HepG2 (cell line): ENCODE results near the gene PALM. TPM values are rescaled to one million over a fixed set of nuclear protein-coding genes. Genes with fewer than 3 reads are reported as not detected.
A peak's percentile ranks its signal among the peaks of the same experiment; 100 is the strongest.

Source experiments
- EEA1 ChIP-seq: sonication (generic); formaldehyde crosslinking; IDR thresholded peaks from 2 replicates; pipeline ENCODE4 v1.5.1; 2020; ENCODE audit warnings: mild to moderate bottlenecking, missing genetic modification reagents, borderline replicate concordance
- KDM1A ChIP-seq: IDR thresholded peaks from 2 replicates; pipeline ENCODE4 v1.6.1; 2016; ENCODE audit warnings: missing compliant biosample characterization
- MEF2D ChIP-seq: sonication (generic); formaldehyde crosslinking; IDR thresholded peaks from 2 replicates; pipeline ENCODE4 v1.5.1; 2020; ENCODE audit warnings: mild to moderate bottlenecking, missing genetic modification reagents
- MEIS1 ChIP-seq: sonication (generic); formaldehyde crosslinking; IDR thresholded peaks from 2 replicates; pipeline ENCODE4 v1.9.0; 2021; ENCODE audit warnings: mild to moderate bottlenecking, missing genetic modification reagents, moderate library complexity, borderline replicate concordance
- NR2F2 ChIP-seq: IDR thresholded peaks from 2 replicates; pipeline ENCODE4 v1.6.1; 2012; ENCODE audit warnings: low read depth, inconsistent platforms, borderline replicate concordance
- PHB2 ChIP-seq: fragments of 450-650 bp; IDR thresholded peaks from 2 replicates; pipeline ENCODE4 v1.6.1; 2018; ENCODE audit not compliant: partially characterized antibody
- RBM39 ChIP-seq: fragments of 200-400 bp; formaldehyde crosslinking; IDR thresholded peaks from one replicate; pipeline ENCODE4 v1.6.1; 2018; ENCODE audit warnings: antibody characterized with exemption, mild to moderate bottlenecking, low read depth, low read length; ENCODE audit not compliant: poor library complexity, severe bottlenecking
- RCOR2 ChIP-seq: IDR thresholded peaks from 2 replicates; pipeline ENCODE4 v1.6.1; 2016; ENCODE audit warnings: missing biosample characterization, missing genetic modification reagents
- REPIN1 ChIP-seq: sonication (generic); formaldehyde crosslinking; IDR thresholded peaks from 2 replicates; pipeline ENCODE4 v1.8.0; 2022; ENCODE audit warnings: missing genetic modification reagents, low read depth, mild to moderate bottlenecking, borderline replicate concordance
- STAT5B ChIP-seq: sonication (generic); formaldehyde crosslinking; IDR thresholded peaks from 2 replicates; pipeline ENCODE4 v1.4.0; 2020; ENCODE audit warnings: missing genetic modification reagents
- ZNF264 ChIP-seq: sonication (generic); formaldehyde crosslinking; IDR thresholded peaks from 2 replicates; pipeline ENCODE4 v1.4.0; 2020; ENCODE audit warnings: missing genetic modification reagents
- ZNF562 ChIP-seq: sonication (generic); formaldehyde crosslinking; IDR thresholded peaks from 2 replicates; pipeline ENCODE4 v1.8.0; 2022; ENCODE audit warnings: missing genetic modification reagents, borderline replicate concordance
- ZNF879 ChIP-seq: sonication (generic); formaldehyde crosslinking; IDR thresholded peaks from 2 replicates; pipeline ENCODE4 v1.8.1; 2023; ENCODE audit warnings: missing genetic modification reagents
- ZXDC ChIP-seq: sonication (generic); formaldehyde crosslinking; IDR thresholded peaks from 2 replicates; pipeline ENCODE4 v1.5.0; 2020; ENCODE audit warnings: mild to moderate bottlenecking, missing genetic modification reagents
- polyA plus RNA-seq, 8 experiments: library from polyadenylated mRNA; depleted of rRNA in 3 of 8; stranded (reverse) in 7 of 8; unstranded in 1 of 8; fragments of >200 nt; fragmentation: Illumina TruSeq in 4 of 8; extraction: Trizol in 4 of 8; gene quantifications; 2 replicates each; pipeline versions ENCODE4 v1.2.1 to v1.2.3, GENCODE V29; 2011 to 2016; ENCODE audit warnings: low read depth in 4 of 8, missing spikeins in 1 of 8, mixed read lengths in 1 of 8; ENCODE audit not compliant: insufficient read depth in 1 of 8
- total RNA-seq, 5 experiments: library from RNA; depleted of rRNA; stranded (reverse); fragments of >200 nt; fragmentation: Illumina TruSeq; extraction: Trizol; gene quantifications; 2 replicates each; pipeline ENCODE4 v1.2.3, GENCODE V29; 2016; ENCODE audit warnings: low read depth in 1 of 5
- TF ChIP-seq, protein P1 (sequence below), 2 experiments: fragments of 450-650 bp in 1 of 2; sonication (generic) in 1 of 2; formaldehyde crosslinking in 1 of 2; IDR thresholded peaks; 2 replicates each; pipeline versions ENCODE4 v1.6.1 to v1.8.0; 2016 to 2022; ENCODE audit warnings: antibody characterized with exemption in 1 of 2, mild to moderate bottlenecking in 1 of 2, missing genetic modification reagents in 1 of 2
- TF ChIP-seq, protein P2 (sequence below): sonication (generic); formaldehyde crosslinking; IDR thresholded peaks from 2 replicates; pipeline ENCODE4 v1.9.0; 2021; ENCODE audit warnings: missing genetic modification reagents, mild to moderate bottlenecking, borderline replicate concordance

PALM gene
- total and polyA plus RNA-seq, 2 of the 13 experiments (the other 11 are each of a cell fraction or from before 2014, with no cell fraction given): 4.0 to 9.7 TPM

GRCh38 chr19:662962-663681, 45.6 kb upstream of the PALM start, which contains the start of gene RNF126 (continued):
- TF ChIP-seq MEF2D (CRISPR knock-in tag) (0 out of 2 replicates have a peak, but pooled peaks have one; percentile 33), ZNF264 (CRISPR knock-in tag) (no peak), ZNF562 (CRISPR knock-in tag) (0 out of 2 replicates have a peak, but pooled peaks have one; percentile 34), MEIS1 (no peak), ZNF879 (CRISPR knock-in tag) (no peak), PHB2 (no peak), STAT5B (no peak), REPIN1 (CRISPR knock-in tag) (no peak), ZXDC (no peak), RCOR2 (CRISPR knock-in tag) (no peak), RBM39 (no peak), NR2F2 (no peak), EEA1 (CRISPR knock-in tag) (no peak), KDM1A (CRISPR knock-in tag) (no peak)
- TF ChIP-seq, protein P1, sequence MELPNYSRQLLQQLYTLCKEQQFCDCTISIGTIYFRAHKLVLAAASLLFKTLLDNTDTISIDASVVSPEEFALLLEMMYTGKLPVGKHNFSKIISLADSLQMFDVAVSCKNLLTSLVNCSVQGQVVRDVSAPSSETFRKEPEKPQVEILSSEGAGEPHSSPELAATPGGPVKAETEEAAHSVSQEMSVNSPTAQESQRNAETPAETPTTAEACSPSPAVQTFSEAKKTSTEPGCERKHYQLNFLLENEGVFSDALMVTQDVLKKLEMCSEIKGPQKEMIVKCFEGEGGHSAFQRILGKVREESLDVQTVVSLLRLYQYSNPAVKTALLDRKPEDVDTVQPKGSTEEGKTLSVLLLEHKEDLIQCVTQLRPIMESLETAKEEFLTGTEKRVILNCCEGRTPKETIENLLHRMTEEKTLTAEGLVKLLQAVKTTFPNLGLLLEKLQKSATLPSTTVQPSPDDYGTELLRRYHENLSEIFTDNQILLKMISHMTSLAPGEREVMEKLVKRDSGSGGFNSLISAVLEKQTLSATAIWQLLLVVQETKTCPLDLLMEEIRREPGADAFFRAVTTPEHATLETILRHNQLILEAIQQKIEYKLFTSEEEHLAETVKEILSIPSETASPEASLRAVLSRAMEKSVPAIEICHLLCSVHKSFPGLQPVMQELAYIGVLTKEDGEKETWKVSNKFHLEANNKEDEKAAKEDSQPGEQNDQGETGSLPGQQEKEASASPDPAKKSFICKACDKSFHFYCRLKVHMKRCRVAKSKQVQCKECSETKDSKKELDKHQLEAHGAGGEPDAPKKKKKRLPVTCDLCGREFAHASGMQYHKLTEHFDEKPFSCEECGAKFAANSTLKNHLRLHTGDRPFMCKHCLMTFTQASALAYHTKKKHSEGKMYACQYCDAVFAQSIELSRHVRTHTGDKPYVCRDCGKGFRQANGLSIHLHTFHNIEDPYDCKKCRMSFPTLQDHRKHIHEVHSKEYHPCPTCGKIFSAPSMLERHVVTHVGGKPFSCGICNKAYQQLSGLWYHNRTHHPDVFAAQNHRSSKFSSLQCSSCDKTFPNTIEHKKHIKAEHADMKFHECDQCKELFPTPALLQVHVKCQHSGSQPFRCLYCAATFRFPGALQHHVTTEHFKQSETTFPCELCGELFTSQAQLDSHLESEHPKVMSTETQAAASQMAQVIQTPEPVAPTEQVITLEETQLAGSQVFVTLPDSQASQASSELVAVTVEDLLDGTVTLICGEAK (IDR thresholded peaks at IDR 0.05): no peak
- TF ChIP-seq, protein P1 (CRISPR knock-in tag; IDR thresholded peaks at IDR 0.05): no peak
- TF ChIP-seq, protein P2, sequence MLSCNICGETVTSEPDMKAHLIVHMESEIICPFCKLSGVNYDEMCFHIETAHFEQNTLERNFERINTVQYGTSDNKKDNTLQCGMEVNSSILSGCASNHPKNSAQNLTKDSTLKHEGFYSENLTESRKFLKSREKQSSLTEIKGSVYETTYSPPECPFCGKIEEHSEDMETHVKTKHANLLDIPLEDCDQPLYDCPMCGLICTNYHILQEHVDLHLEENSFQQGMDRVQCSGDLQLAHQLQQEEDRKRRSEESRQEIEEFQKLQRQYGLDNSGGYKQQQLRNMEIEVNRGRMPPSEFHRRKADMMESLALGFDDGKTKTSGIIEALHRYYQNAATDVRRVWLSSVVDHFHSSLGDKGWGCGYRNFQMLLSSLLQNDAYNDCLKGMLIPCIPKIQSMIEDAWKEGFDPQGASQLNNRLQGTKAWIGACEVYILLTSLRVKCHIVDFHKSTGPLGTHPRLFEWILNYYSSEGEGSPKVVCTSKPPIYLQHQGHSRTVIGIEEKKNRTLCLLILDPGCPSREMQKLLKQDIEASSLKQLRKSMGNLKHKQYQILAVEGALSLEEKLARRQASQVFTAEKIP (CRISPR knock-in tag): no peak
